Neural cell (in vitro differentiated cells): ENCODE measurements around the gene PCLO. TPM values are rescaled to one million over a fixed set of nuclear protein-coding genes. Genes with fewer than 3 reads are reported as not detected.
"Not testable (repeated sequence)": the region's sequence is repeated elsewhere in the genome, so short reads cannot be mapped to it uniquely, and the experiment has no call there.

Source experiments
- H2AFZ ChIP-seq: fragments of 200-600, 300-800 bp; sonication (generic), shearing (Covaris generic); 2 replicates; pipeline ENCODE4 v1.6.0; 2014; ENCODE audit warnings: low read depth, mild to moderate bottlenecking, antibody characterized with exemption, low read length, moderate library complexity
- H3F3A ChIP-seq: fragments of 200-600 bp; shearing (Covaris generic); 2 replicates; pipeline ENCODE4 v1.6.1; 2016; ENCODE audit warnings: mild to moderate bottlenecking, moderate library complexity, mixed read lengths, antibody characterized with exemption, low read length; ENCODE audit not compliant: insufficient read depth, poor library complexity, severe bottlenecking
- H3K27ac ChIP-seq: fragments of 200-600, 300-800 bp; sonication (generic), shearing (Covaris generic); 2 replicates; pipeline ENCODE4 v1.5.1; 2014; ENCODE audit warnings: mild to moderate bottlenecking, low read length, moderate library complexity
- H3K27me3 ChIP-seq: fragments of 300-800, 200-600 bp; sonication (generic), shearing (Covaris generic); 2 replicates; pipeline ENCODE4 v1.6.0; 2014; ENCODE audit warnings: mild to moderate bottlenecking, low read depth, low read length, moderate library complexity; ENCODE audit not compliant: insufficient read depth
- H3K36me3 ChIP-seq: fragments of 300-800, 200-600 bp; sonication (generic), shearing (Covaris generic); 2 replicates; pipeline ENCODE4 v1.5.1; 2014; ENCODE audit warnings: mild to moderate bottlenecking, antibody characterized with exemption, low read length, moderate library complexity; ENCODE audit not compliant: insufficient read depth
- H3K4me2 ChIP-seq: fragments of 300-800, 200-600 bp; sonication (generic), shearing (Covaris generic); 2 replicates; pipeline ENCODE4 v1.6.0; 2014; ENCODE audit warnings: mild to moderate bottlenecking, low read length
- H3K4me3 ChIP-seq: fragments of 300-800, 200-600 bp; sonication (generic), shearing (Covaris generic); 2 replicates; pipeline ENCODE4 v1.5.1; 2014; ENCODE audit warnings: mild to moderate bottlenecking, low read length, moderate library complexity
- H3K79me2 ChIP-seq: fragments of 200-600 bp; shearing (Covaris generic); replicated peaks from 2 replicates; pipeline ENCODE4 v1.6.0; 2014; ENCODE audit warnings: mild to moderate bottlenecking, low read length, moderate library complexity; ENCODE audit not compliant: insufficient read depth
- H3K9ac ChIP-seq: fragments of 300-800, 200-600 bp; sonication (generic), shearing (Covaris generic); 2 replicates; pipeline ENCODE4 v1.6.1; 2016; ENCODE audit warnings: mild to moderate bottlenecking, low read length, mixed read lengths
- H3K9me2 ChIP-seq: fragments of 200-600 bp; shearing (Covaris generic); 2 replicates; pipeline ENCODE4 v1.6.1; 2016; ENCODE audit warnings: mild to moderate bottlenecking, low read length, mixed read lengths; ENCODE audit not compliant: insufficient read depth
- H3K9me3 ChIP-seq: fragments of 200-600, 300-800 bp; sonication (generic), shearing (Covaris generic); 2 replicates; pipeline ENCODE4 v1.6.1; 2016; ENCODE audit warnings: mild to moderate bottlenecking, mixed run types, low read length, moderate library complexity, mixed read lengths
- H4K20me1 ChIP-seq: fragments of 200-600 bp; shearing (Covaris generic); 2 replicates; pipeline ENCODE4 v1.6.1; 2016; ENCODE audit warnings: mild to moderate bottlenecking, mixed run types; ENCODE audit not compliant: insufficient read depth
- CTCF ChIP-seq: fragments of 450-650 bp; IDR thresholded peaks from 2 replicates; pipeline ENCODE4 v1.5.1; 2014; ENCODE audit warnings: antibody characterized with exemption, mild to moderate bottlenecking, moderate library complexity; ENCODE audit not compliant: poor library complexity, severe bottlenecking
- EP300 ChIP-seq: fragments of 450-650 bp; conservative IDR thresholded peaks from 2 replicates; pipeline ENCODE4 v1.6.1; 2014; ENCODE audit warnings: antibody characterized with exemption, mild to moderate bottlenecking, moderate library complexity; ENCODE audit not compliant: poor library complexity, severe bottlenecking
- EZH2 ChIP-seq: fragments of 200-600, 300-800 bp; shearing (Covaris generic), sonication (generic); IDR thresholded peaks from 2 replicates; pipeline ENCODE4 v1.6.1; 2014; ENCODE audit warnings: antibody characterized with exemption, low read length, borderline replicate concordance, mild to moderate bottlenecking; ENCODE audit not compliant: insufficient read depth, poor library complexity, severe bottlenecking
- MXI1 ChIP-seq: fragments of 450-650 bp; conservative IDR thresholded peaks from 2 replicates; pipeline ENCODE4 v1.6.1; 2014; ENCODE audit warnings: antibody characterized with exemption, mild to moderate bottlenecking; ENCODE audit not compliant: poor library complexity, severe bottlenecking
- POLR2AphosphoS5 ChIP-seq: IDR thresholded peaks from 2 replicates; pipeline ENCODE4 v1.6.1; 2012
- RAD21 ChIP-seq: fragments of 450-650 bp; conservative IDR thresholded peaks from 2 replicates; pipeline ENCODE4 v1.6.1; 2014; ENCODE audit warnings: antibody characterized with exemption, mild to moderate bottlenecking, moderate library complexity
- REST ChIP-seq: IDR thresholded peaks from 2 replicates; pipeline ENCODE4 v1.6.1; 2012; ENCODE audit warnings: borderline replicate concordance
- SMC3 ChIP-seq: fragments of 450-650 bp; conservative IDR thresholded peaks from 2 replicates; pipeline ENCODE4 v1.6.1; 2014; ENCODE audit warnings: antibody characterized with exemption, mild to moderate bottlenecking, moderate library complexity; ENCODE audit not compliant: poor library complexity
- TAF1 ChIP-seq: IDR thresholded peaks from 2 replicates; pipeline ENCODE4 v1.6.1; 2012; ENCODE audit warnings: low read depth
- polyA plus RNA-seq: library from polyadenylated mRNA; depleted of rRNA; stranded (reverse); fragments of >200 nt; gene quantifications from 2 replicates; pipeline ENCODE4 v1.2.3, GENCODE V29; 2014

PCLO gene
- polyA plus RNA-seq, 1 donor from 2014 or later = 25.5 TPM

GRCh38 chr7:82906502-82906901 is 256.2 kb downstream of the PCLO start:
- Histone ChIP-seq H3K4me2 (no peak overlapping the region), H3F3A (no peaks in the 10 kb centered on the region), H3K27ac (no peak overlapping the region), H3K4me3 (no peak overlapping the region), H4K20me1 (no peaks in the 10 kb centered on the region), H3K36me3 (no peaks in the 10 kb centered on the region), H3K27me3 (no peaks in the 10 kb centered on the region), H3K9me3 (no peaks in the 10 kb centered on the region), H2AFZ (no peak overlapping the region), H3K9ac (no peak overlapping the region), H3K79me2 (no peaks in the 10 kb centered on the region), H3K9me2 (no peaks in the 10 kb centered on the region)
- no peak for TF ChIP-seq SMC3
- no peak for TF ChIP-seq MXI1
- TF ChIP-seq CTCF = no peak
- no peak for TF ChIP-seq REST
- TF ChIP-seq EZH2 = no peak
- no peak for TF ChIP-seq EP300
- no peak for TF ChIP-seq POLR2AphosphoS5
- TF ChIP-seq TAF1 = no peak
- TF ChIP-seq RAD21 = no peak

DNA sequence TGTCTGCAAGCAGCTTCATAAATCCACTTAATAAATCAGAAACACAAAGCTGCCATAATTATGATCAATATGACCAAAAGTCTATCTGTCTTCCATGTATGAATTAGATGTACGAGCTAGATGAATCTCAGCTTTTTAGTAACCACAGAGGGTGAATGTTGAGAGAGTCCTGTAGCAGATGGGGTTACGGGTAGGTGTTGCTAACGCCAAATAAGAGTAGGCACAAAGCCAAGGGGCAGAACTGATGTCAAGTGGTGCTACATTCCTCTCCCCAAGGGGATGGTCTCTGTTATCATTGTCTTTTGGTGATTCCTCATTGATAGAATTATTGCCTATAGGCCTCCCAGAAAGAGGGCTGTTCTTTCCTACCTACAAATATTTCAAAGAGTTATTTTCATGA is 257.8 kb downstream of the PCLO start:
- no peak overlapping the region for H3K4me3 ChIP-seq
- no peak overlapping the region for H2AFZ ChIP-seq
- H3K36me3 ChIP-seq = no peaks in the 10 kb centered on the region
- H3K9ac ChIP-seq = no peak overlapping the region
- TF ChIP-seq SMC3 (no peak), CTCF (no peak), REST (no peak), TAF1 (no peak), POLR2AphosphoS5 (no peak), MXI1 (no peak), RAD21 (no peak), EP300 (no peak), EZH2 (no peak)
- no peaks in the 10 kb centered on the region for H3K79me2 ChIP-seq
- no peak overlapping the region for H3K27ac ChIP-seq
- no peaks in the 10 kb centered on the region for H3F3A ChIP-seq
- no peaks in the 10 kb centered on the region for H3K9me3 ChIP-seq
- H3K9me2 ChIP-seq = no peaks in the 10 kb centered on the region
- no peaks in the 10 kb centered on the region for H3K27me3 ChIP-seq
- no peak overlapping the region for H3K4me2 ChIP-seq
- no peaks in the 10 kb centered on the region for H4K20me1 ChIP-seq

- not testable (repeated sequence) for H4K20me1 ChIP-seq, H3K9me3 ChIP-seq, H3K9me2 ChIP-seq, H3K9ac ChIP-seq, H3K79me2 ChIP-seq, H3K36me3 ChIP-seq, H3K4me3 ChIP-seq, H3K4me2 ChIP-seq, H3K27me3 ChIP-seq, H3K27ac ChIP-seq, H2AFZ ChIP-seq, H3F3A ChIP-seq
Measured at GRCh38 chr7:82901098-82901497, 261.6 kb downstream of the PCLO start.
